ENCODE measurements around the gene PUSL1.

PUSL1 gene

GRCh38 chr1:1345860-1346500 is 37.6 kb downstream of the PUSL1 start:
- Histone ChIP-seq H3K36me3 (ENCODE audit: control insufficient read depth, low read length) (peaks cover 11% of the 10 kb centered on the region), H3K27ac (ENCODE audit: low read depth, low read length) (no peak overlapping the region), H3K4me3 (ENCODE audit: low read length) (no peak overlapping the region), H3K4me2 (ENCODE audit: low read length) (no peak overlapping the region), H3F3A (ENCODE audit: control insufficient read depth, insufficient read depth) (no peaks in the 10 kb centered on the region), H3K79me2 (ENCODE audit: control insufficient read depth, low read length) (peaks cover 56% of the 10 kb centered on the region), H3K4me1 (ENCODE audit: control insufficient read depth, low read length) (peaks cover 8% of the 10 kb centered on the region), H3K9me2 (replicated peaks; ENCODE audit: control insufficient read depth, low read length) (no peaks in the 10 kb centered on the region), H3K9me3 (ENCODE audit: control insufficient read depth, insufficient read depth, low read length) (peaks cover 5% of the 10 kb centered on the region; the same call in 1 of the 2 replicates), H3K27me3 (ENCODE audit: control insufficient read depth, low read length) (no peaks in the 10 kb centered on the region), H4K20me1 (ENCODE audit: control insufficient read depth, insufficient read depth, low read depth, low read length) (0 out of 2 replicates have a peak, but pooled peaks cover 4% of the 10 kb centered on the region)
- TF ChIP-seq CTCF (IDR thresholded peaks at IDR 0.05; ENCODE audit: low read depth, low read length, poor library complexity, severe bottlenecking), result no peak
- TF ChIP-seq EZH2phosphoT487 (IDR thresholded peaks at IDR 0.05; ENCODE audit: borderline replicate concordance, low read length), result no peak

- 0 out of 2 replicates have a peak, but pooled peaks cover 4% of the 10 kb centered on the region for H4K20me1 ChIP-seq (ENCODE audit: control insufficient read depth, insufficient read depth, low read depth, low read length)
- H3K9me3 ChIP-seq (ENCODE audit: control insufficient read depth, insufficient read depth, low read length), result peaks cover under 1% of the 10 kb centered on the region; the same call in 1 of the 2 replicates
- peaks cover 6% of the 10 kb centered on the region for H3K36me3 ChIP-seq (ENCODE audit: control insufficient read depth, low read length)
- peaks cover 56% of the 10 kb centered on the region for H3K79me2 ChIP-seq (ENCODE audit: control insufficient read depth, low read length)
- no peak overlapping the region for H3K4me3 ChIP-seq (ENCODE audit: low read length)
- no peaks in the 10 kb centered on the region for H3F3A ChIP-seq (ENCODE audit: control insufficient read depth, insufficient read depth)
- TF ChIP-seq CTCF (IDR thresholded peaks at IDR 0.05; ENCODE audit: low read depth, low read length, poor library complexity, severe bottlenecking) (no peak), EZH2phosphoT487 (IDR thresholded peaks at IDR 0.05; ENCODE audit: borderline replicate concordance, low read length) (no peak)
- H3K27me3 ChIP-seq (ENCODE audit: control insufficient read depth, low read length), result no peaks in the 10 kb centered on the region
- no peaks in the 10 kb centered on the region for H3K9me2 ChIP-seq (replicated peaks; ENCODE audit: control insufficient read depth, low read length)
- peaks cover 8% of the 10 kb centered on the region for H3K4me1 ChIP-seq (ENCODE audit: control insufficient read depth, low read length)
- H3K4me2 ChIP-seq (ENCODE audit: low read length), result no peak overlapping the region
- H3K27ac ChIP-seq (ENCODE audit: low read depth, low read length), result no peak overlapping the region
Measured at GRCh38 chr1:1346501-1346890, 38.1 kb downstream of the PUSL1 start.

- no peaks in the 10 kb centered on the region for H3K27me3 ChIP-seq (ENCODE audit: control insufficient read depth, low read length)
- 0 out of 2 replicates have a peak, but pooled peaks cover 4% of the 10 kb centered on the region for H4K20me1 ChIP-seq (ENCODE audit: control insufficient read depth, insufficient read depth, low read depth, low read length)
- H3K9me3 ChIP-seq (ENCODE audit: control insufficient read depth, insufficient read depth, low read length), result no peaks in the 10 kb centered on the region
- no peak for TF ChIP-seq CTCF (IDR thresholded peaks at IDR 0.05; ENCODE audit: low read depth, low read length, poor library complexity, severe bottlenecking)
- no peak for TF ChIP-seq EZH2phosphoT487 (IDR thresholded peaks at IDR 0.05; ENCODE audit: borderline replicate concordance, low read length)
- H3K36me3 ChIP-seq (ENCODE audit: control insufficient read depth, low read length), result peaks cover 2% of the 10 kb centered on the region; the same call in 1 of the 2 replicates
- H3K9me2 ChIP-seq (replicated peaks; ENCODE audit: control insufficient read depth, low read length), result no peaks in the 10 kb centered on the region
- H3K27ac ChIP-seq (ENCODE audit: low read depth, low read length), result no peak overlapping the region
- peak overlapping the region; percentile 69; the same call in 1 of the 2 replicates for H3K4me2 ChIP-seq (ENCODE audit: low read length)
- H3K4me3 ChIP-seq (ENCODE audit: low read length), result no peak overlapping the region
- peaks cover 56% of the 10 kb centered on the region for H3K79me2 ChIP-seq (ENCODE audit: control insufficient read depth, low read length)
- no peaks in the 10 kb centered on the region; the same call in 1 of the 2 replicates for H3F3A ChIP-seq (ENCODE audit: control insufficient read depth, insufficient read depth)
- peaks cover 8% of the 10 kb centered on the region for H3K4me1 ChIP-seq (ENCODE audit: control insufficient read depth, low read length)
Measured at GRCh38 chr1:1347026-1347595, 38.7 kb downstream of the PUSL1 start.

Data from DOHH2 (cell line).